Daoy (cell line): ENCODE data around the gene WDR31. TPM values are rescaled to one million over a fixed set of nuclear protein-coding genes. Genes with fewer than 3 reads are reported as not detected.
A peak's percentile ranks its signal among the peaks of the same experiment; 100 is the strongest.
"Not testable (repeated sequence)": the region's sequence is repeated elsewhere in the genome, so short reads cannot be mapped to it uniquely, and the experiment has no call there.

Source experiments
- DNase-seq: peaks from one replicate; pipeline ENCODE4 v3.0.0-alpha.2; 2015; ENCODE audit warnings: low read depth
- total RNA-seq: library from RNA; depleted of rRNA; stranded (reverse); fragments of >200 nt; shearing (Covaris generic); gene quantifications from 2 replicates; pipeline ENCODE4 v1.2.3, GENCODE V29; 2014

Gene WDR31
- total RNA-seq, 1 experiment from 2014 or later, result 1.1 TPM

DNA sequence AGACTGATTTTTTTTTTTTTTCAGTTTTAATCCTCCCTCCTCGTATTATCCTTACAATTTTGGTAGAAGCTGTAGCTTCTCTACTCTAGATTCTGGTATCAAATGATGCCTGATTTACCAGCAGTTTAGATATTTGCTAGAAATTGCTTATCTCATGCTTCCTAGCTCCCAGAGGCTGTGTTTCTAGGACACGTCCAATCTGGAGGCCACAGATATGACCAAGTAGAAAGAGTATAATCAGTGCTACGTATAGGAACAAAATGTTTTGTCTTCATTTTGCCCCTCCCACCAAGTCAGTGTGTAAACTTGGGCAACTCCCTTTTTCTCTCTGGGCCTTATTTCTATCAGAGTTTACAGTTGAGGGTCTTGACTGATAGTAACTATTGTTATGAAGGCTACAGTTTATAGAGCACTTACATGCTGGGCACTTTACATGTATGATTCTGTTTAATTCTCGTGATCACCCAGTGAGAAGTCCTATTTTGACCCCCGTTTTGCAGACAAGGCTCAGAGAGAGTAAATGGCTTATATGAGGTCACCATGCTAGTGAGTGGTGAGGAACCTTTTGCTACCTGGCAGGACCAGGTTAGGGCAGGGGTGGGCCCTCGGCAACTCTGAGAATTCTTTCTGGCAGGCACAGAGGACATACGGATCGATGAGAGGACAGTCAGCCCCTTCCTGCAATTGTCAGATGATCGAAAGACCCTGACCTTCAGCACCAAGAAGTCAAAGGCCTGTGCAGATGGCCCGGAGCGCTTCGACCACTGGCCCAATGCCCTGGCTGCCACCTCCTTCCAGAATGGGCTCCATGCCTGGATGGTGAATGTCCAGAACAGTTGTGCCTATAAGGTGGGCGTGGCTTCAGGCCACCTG, 29.1 kb upstream of the WDR31 start:
- no peak for DNase-seq

DNA sequence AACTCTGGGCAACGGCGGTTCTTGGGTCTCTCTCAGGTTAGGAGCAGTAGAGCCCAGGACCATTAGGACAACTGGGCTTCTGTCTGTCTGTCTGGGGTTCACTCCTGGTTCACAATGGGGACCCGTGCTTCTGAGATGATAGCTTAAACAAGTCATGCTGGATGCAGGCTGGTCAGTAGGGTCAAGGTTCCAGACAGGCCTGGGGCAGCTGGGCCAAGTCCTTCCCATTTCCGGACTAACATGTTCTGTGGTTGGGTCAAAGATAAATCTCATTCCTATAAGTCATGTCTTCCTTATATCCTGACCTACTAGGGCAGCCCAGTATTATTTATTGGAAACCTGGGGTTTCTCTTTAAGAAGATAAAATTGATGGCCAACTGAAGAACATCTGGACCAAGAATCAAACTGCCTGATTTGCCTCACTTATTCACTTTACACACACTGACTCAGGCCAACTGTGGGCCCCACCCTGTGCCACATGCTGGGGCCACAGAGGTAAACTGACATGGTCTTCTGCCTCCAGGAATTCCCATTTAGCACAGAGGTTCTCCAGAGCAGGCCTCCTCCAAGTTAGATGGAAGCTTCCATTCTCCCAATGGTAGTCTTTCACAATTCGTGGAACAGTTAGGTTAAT, 28.4 kb upstream of the WDR31 start:
- DNase-seq, result no peak

DNA sequence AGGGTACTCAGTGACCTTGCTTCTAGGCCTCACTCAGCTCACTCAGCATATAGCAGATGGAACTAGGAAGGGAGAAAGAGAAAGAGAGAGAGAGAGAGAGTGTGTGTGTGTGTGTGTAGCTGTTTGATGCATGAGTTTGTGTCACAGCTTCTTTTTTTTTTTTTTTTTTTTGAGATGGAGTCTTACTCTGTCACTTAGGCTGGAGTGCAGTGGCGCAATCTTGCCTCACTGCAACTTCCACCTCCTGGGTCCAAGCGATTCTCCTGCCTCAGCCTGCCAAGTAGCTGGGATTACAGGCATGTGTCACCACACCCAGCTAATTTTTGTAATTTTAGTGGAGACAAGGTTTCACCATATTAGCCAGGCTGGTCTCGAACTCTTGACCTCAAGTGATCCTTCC, 25.6 kb upstream of the WDR31 start:
- DNase-seq, result not testable (repeated sequence)

DNA sequence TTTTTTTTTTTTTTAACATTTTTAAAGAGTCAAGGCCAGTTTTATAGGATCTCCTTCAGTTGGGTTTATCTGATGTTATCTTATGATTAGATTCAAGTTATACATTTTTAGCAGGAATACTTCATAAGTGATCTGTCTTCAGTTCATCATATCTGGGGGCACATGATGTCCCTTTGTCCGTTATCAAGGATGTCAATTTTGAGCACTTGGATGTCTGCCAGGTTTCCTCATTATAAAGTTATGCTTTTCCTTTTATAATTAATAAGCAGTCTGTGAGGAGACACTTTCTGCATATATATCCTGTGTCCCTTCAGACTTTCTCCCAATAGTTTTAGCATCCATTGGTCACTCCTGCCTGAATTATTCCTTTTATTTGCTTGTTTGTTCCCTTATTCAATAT, 24.9 kb upstream of the WDR31 start:
- DNase-seq, result no peak

DNA sequence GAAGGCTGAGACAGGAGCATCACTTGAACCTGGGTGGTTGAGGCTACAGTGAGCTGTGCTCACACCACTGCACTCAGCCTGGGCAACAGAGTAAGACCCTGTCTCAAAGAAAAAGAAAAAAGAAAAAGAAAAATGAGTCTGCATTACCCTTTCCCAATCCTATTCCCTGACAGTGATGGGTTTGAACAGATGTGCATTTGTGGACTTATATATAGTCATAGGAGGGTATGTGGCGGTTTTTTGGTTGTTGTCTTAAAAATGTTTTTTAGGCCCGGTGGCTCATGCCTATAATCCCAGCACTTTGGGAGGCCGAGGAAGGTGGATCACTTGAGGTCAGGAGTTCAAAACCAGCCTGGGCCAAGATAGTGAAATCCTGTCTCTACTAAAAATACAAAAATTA, 23.3 kb upstream of the WDR31 start:
- no peak for DNase-seq

DNA sequence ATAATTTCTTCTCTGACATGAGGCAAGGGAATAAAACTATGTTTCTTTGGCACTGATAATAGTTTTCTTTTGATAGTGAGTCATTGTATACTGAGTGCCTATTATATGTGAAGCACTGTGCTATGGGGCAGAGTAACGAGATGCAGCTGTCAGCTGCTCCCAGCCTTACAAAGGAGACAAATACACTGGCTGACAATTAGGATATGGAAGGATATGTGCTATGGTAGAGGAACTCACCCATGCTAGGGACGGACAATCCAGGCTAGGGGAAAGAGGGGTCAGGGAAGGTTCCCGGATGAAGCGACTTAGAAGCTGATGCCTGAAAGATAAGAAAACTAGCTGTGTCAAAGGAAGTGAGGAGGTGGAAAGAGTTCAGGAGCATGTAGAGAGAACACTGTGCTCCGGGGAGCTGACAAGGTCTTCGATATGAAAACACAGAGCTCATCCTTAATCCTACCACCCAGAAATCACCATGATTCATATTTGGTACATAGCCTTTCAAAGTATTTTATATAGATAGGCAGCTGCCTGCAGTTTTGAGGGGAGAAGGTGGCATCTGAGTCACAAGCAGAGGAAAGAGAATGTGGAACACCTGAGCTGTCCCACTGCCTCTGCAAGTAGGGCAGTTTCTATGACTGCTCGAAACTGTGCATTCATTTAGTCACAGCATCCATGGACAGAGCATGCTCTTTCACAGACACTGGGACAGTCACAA, 21.4 kb upstream of the WDR31 start:
- DNase-seq, result peak; percentile 47

DNA sequence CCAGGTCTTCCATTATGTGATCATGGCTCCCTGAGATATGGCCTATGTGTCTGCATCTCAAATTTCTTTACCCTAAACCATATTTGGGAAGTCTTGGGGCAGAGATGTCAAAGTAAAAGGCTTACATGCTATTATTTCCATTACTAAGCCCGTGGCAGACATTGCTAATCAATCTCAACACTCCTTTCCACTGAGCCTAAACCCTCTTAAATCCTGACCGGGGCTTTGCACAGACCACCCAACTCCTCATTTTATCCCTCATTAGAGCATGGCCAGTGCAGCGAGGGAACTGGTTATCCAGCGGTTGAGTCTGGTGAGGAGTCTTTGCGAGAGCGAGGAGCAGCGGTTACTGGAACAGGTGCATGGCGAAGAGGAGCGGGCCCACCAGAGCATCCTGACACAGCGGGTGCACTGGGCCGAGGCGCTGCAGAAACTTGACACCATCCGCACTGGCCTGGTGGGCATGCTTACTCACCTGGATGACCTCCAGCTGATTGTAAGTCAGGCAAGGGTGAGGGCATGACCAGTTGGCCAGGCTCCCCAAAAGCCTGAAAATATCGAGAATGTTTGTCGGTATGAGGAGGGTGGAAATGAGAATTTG, 20.3 kb upstream of the WDR31 start:
- DNase-seq, result no peak

DNA sequence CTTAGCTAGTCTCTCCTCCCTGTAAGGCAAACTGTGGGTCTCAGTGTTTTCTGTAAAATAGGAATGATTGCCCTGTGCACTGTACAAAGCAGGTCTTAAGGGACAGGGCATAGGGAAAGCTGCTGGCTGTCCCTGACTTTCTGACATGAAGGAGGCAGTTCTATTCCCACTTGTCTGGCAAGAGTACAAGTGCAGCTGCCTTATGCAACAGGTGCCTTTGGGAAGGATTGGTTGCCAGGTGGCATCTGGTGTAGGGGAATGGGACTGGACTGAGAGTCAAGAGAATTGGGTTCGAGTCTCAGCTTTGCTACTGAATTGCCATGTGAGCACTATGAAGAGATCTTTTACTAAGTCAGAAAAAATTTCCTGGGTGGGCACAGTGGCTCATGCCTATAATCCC, 19.3 kb upstream of the WDR31 start:
- no peak for DNase-seq

DNA sequence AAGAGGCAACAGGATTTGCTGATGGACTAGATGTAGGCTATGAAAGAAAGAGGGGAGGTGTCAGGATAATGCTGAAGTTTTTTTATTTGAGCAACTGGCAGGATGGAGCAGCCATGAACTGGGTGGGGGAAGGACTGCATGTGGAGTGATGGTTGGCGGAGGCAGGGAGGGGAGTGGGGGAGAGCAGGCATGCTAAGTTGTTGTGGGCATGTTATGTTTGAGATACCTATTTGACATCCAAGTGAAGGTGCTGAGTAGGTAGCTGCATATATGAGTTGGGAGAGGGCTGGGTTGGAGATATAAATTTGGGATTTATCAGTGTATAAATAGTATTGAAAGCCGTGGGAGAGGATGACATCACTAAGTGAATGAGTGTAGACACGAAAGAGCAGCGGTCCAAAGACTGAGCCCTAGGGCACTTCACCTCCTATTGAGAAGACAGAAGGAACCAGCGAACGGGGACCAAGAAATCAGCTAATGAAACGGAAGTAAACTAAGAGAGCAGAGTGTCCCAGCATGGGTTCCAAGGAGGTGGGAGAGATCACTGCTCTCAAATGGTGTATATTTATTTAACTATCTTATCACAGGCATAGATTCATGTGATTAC, 16.7 kb upstream of the WDR31 start:
- no peak for DNase-seq

DNA sequence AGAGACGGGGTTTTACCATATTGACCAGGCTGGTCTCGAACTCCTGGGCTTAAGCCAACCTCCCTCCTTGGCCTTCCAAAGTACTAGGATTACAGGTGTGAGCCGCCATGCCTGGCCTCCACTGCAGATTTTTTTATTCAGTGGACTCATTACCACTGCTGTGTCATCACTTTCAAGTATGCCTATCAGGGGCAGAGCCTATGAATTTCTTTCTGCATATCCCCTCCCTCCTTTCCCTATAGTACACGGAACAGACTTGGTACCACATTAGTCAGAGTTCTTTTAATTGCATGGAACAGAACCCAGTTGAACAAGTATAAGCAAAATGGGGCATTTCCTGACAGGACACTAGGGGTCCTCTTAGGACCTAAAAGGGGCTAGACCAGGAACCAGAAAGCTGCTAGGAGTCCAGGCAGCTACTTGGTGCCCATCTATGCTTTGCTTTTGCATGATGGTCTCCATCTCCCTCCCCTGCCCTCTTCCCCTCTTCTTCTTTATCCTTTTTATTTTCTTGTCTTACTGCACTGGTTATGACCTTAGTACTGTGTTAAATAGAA, 15.0 kb upstream of the WDR31 start:
- peak; percentile 36 for DNase-seq

DNA sequence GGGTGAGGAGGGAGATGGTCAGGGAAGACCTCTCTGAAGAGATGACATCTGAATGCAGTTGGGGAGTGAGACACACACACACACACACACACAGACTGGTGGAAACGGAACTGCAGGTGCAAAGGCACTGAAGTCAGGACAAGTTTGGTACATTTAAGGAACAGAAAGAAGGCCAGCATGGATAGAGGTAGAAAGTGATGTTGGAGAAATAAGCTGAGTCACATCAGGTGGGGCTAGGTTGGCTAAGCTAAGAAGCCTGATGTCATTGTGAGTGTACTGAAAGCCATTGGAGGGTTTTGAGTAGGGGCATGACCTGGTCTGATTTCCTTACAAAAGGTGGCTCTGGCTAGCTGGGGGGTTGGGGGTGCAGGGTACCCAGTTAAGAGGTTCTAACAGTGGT, 12.3 kb upstream of the WDR31 start:
- DNase-seq, result no peak

DNA sequence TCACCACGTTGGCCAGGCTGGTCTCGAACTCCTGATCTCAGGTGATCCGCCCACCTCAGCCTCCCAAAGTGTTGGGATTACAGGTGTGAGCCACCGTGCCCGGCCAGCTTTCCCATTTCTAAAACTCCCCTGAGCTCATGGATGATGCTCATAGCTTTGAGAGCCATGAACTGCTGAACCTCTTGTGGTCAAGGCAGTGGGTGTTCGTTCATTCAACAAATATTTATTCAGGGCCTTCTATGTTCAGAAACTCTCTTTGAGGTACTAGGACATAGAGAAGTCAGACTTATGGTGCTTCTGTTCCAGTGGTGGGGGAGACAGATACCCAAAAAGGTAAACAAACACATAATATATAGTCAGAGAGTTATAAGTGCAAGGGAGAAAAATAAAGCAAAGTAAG, 11.9 kb upstream of the WDR31 start:
- no peak for DNase-seq

DNA sequence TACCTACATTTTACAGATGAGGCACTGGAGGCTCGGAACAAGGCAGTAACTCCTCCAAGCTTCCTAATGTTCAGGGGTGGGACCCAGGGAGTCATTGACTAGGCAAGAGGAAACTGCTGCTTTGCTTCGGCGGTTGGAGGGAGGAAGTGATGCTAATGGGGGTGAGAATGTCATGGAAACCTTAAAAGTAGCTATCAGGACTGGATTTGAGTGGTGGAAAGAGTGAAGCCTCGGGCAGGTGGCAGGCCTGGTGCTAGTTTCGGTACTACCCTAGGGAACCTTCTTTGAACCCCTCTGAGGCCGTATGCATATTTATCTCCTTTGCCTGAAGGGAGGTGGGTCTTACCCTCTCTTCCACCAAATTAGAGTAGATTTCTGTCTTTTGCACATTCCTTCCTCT, 10.9 kb upstream of the WDR31 start:
- no peak for DNase-seq

DNA sequence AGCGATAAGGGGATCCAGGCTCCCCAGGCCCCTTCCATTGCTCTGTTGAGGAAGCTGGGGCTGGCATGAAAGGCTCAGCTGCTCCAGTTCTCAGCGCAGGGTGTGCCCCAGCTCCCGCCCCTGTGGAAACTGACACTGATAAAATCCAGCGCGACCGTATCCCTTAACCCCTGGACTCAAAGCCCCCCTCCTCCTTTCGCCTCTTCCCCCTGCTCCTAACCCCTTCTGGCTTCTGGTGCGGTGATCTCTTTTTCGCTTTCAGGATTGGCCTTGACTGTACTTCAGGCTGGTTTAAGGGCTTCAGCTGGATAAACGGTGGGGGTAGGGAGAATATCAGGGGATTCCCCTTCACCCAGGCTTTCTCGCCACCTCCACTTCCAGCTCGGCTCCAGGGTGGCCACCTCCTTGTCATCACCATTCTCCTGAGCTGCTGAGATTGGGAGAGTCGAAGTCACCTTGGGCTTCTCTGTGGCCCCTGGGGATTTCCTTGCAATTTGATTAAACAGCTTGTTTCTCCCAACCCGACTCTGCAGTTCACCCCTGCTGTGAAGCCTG, 10.1 kb upstream of the WDR31 start:
- DNase-seq, result no peak

DNA sequence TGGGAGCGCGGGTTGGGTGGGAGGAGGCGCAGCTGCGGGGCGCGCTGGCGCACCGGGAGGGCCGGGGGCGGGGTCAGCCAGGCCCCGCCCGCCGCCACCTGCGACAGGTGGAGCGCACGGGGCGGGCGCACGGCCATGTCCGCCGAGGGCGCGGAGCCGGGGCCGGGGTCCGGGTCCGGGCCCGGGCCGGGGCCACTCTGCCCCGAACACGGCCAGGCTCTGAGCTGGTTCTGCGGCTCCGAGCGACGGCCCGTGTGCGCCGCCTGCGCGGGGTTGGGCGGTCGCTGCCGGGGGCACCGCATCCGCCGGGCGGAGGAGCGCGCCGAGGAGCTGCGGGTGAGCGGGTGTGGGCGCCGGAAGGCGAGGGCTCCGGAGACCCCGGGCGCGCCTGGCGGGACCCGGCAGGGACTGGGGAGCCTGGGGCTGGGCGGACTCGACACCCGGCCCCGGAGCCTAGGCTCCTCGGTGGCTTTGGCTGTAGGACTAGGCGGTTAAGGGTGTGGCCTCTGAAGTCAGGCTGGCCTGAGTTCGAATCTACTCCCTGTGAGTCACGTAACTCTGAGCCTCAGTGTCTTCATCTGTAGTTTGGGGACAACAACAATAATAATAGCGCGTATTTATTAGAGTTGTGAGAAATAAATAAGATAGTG, 9.5 kb upstream of the WDR31 start, which contains the start of gene BSPRY:
TSS of gene BSPRY (plus strand) at position 97 of the 650 bp plus-strand sequence. CDS start at position 136, 39 bp downstream.
- DNase-seq, result peak; percentile 35

DNA sequence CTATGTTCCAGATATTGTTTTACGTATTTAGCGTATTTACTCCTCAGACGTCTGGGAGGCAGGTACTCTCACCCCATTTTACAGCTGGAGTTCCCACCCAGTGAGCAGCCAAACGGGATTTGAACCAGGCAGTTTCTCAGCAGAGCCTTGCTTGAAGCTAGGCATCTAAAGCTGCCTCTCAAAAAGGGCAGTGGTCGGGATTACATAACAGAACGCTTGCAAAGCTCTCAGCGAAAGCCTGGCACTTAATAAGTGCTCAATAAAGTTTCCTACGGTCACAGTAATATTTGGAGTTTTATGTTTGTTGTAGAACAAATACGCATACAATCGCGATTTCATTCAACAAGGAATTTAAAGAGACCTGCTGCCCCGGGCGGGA, 9.0 kb upstream of the WDR31 start:
- no peak for DNase-seq

DNA sequence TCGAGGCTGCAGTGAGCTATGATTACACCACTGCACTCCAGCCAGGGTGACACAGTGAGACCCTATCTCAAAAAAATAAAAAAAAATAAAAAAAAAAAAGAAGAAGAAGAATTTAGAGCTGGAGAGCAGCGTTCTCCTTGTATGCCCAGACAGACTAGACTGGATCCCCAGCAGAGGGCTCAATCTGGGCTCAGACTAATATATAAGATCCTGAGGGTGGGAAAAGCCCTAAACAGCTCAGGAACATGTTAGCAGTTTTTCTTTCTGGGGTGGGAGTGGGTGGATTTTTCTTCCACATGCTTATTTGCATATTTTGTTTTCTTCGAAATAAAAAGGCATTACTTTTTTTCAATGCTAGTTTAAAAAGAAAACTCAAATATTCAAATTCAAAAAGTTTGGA, 8.4 kb upstream of the WDR31 start:
- DNase-seq, result no peak

DNA sequence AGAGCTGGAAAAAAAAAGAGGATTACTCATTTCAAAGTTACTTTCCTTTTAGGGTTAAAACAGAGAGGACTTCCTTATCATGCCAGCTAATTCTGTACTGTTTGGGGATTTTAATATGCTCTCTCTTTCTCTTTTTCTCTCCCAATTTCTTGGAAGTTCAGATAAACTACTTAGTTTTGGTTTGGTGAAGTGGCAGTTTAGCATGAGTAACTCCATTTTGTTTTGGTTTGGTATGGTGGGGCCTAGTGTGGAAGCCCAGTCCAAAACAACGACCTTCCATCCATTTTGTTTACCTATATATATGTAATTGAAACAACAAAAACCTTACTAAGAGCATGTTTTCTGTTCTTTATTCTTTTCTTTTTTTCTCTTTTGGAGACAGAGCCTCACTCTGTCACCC, 5.6 kb upstream of the WDR31 start:
- no peak for DNase-seq

DNA sequence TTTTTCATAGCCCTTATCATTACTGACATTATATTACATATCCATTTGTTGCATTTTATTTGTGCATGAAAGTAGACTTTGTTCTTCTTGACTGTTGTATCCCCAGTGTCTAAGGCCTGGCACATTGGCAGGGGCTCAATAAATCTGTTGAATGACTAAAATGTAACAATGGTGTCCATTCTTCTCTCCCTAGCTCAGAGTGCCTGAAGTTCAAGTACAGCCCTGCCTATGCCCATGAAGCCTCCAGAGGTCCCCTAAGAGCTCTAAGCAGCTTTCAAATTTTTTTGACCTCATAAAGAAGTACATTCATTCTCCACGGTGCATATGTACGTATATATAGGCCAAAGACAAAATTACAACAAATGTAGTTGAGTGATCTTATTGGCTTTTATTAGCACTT, 5.1 kb upstream of the WDR31 start:
- no peak for DNase-seq

DNA sequence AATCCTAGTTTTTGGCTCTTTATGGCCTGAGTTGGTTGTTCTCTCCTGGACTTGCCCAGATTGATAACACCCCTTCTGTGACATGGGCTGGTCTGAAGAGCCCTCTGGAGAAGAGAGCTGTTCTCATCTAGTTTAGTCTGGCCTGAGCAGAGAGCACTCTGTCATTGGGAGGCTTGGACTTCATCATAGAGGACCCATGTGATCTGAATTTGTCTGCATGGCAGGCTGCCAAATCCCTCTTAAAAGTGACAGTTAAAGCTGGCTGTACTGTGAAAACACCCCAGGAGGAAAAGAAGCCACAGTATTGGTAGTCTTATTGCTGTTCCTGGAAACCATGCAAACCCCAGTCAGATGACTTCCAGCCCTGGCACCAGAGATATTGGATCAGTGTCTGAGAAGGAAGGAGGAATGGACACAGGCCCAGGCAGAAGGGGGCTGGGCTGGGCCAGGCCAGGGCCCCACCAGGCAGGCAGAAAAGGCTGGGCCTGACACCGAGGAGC, 3.7 kb upstream of the WDR31 start:
- no peak for DNase-seq
